GM19193 (cell line): ENCODE data around the gene NARF.

Source experiments
- POLR2A ChIP-seq: IDR thresholded peaks from 4 replicates; pipeline ENCODE4 v1.6.1; 2011; ENCODE audit not compliant: insufficient read depth, insufficient read length; ENCODE audit errors: extremely low read depth

NARF gene

GRCh38 chr17:82479602-82480001 lies 21.1 kb downstream of the NARF start:
- no peak for TF ChIP-seq POLR2A

- no peak for TF ChIP-seq POLR2A
These were observed 21.8 kb downstream of the NARF start for GRCh38 chr17:82480318-82480717.

GRCh38 chr17:82483204-82483660 lies 24.7 kb downstream of the NARF start:
- no peak for TF ChIP-seq POLR2A

GRCh38 chr17:82483836-82484235 lies 25.3 kb downstream of the NARF start:
- no peak for TF ChIP-seq POLR2A

GRCh38 chr17:82486231-82487094 lies 27.9 kb downstream of the NARF start:
- TF ChIP-seq POLR2A, result no peak

GRCh38 chr17:82487910-82488309 lies 29.4 kb downstream of the NARF start:
- TF ChIP-seq POLR2A, result no peak

- no peak for TF ChIP-seq POLR2A
These were observed 30.6 kb downstream of the NARF start for GRCh38 chr17:82489117-82489516.

- no peak for TF ChIP-seq POLR2A
These were observed 31.4 kb downstream of the NARF start for GRCh38 chr17:82489851-82490511.

GRCh38 chr17:82490512-82491195 lies 32.1 kb downstream of the NARF start:
- no peak for TF ChIP-seq POLR2A

GRCh38 chr17:82491196-82491530 lies 32.6 kb downstream of the NARF start:
- TF ChIP-seq POLR2A, result no peak

GRCh38 chr17:82491533-82491932 lies 33.0 kb downstream of the NARF start:
- no peak for TF ChIP-seq POLR2A

GRCh38 chr17:82492643-82493225 lies 34.2 kb downstream of the NARF start:
- no peak for TF ChIP-seq POLR2A

- no peak for TF ChIP-seq POLR2A
These were observed 34.8 kb downstream of the NARF start for GRCh38 chr17:82493226-82493781.

- TF ChIP-seq POLR2A, result no peak
These were observed 35.9 kb downstream of the NARF start for GRCh38 chr17:82494236-82495055.
